NB4 (cell line): ENCODE results near the gene LRRC4C.

ENCODE experiments used
- DNase-seq: peaks from one replicate; pipeline ENCODE4 v3.0.0; 2010; ENCODE audit warnings: low read depth
- H3K4me3 ChIP-seq: one replicate; pipeline ENCODE4 v1.5.1; 2011; ENCODE audit warnings: mild to moderate bottlenecking, low read depth, low read length, moderate library complexity
- MAX ChIP-seq: IDR thresholded peaks from 2 replicates; pipeline ENCODE4 v1.6.1; 2011; ENCODE audit warnings: low read depth, low read length
- MYC ChIP-seq: IDR thresholded peaks from 2 replicates; pipeline ENCODE4 v1.6.1; 2011; ENCODE audit warnings: low read depth, low read length
- POLR2A ChIP-seq: IDR thresholded peaks from 2 replicates; pipeline ENCODE4 v1.6.1; 2011; ENCODE audit warnings: mild to moderate bottlenecking; ENCODE audit not compliant: insufficient read length; ENCODE audit errors: extremely low read depth
- TF ChIP-seq, protein P1 (sequence below): IDR thresholded peaks from one replicate; pipeline ENCODE4 v1.5.1; 2012; ENCODE audit warnings: low read depth, low read length

LRRC4C gene

GRCh38 chr11:40401132-40401853, 1058.2 kb downstream of the LRRC4C start:
- no peak overlapping the region for H3K4me3 ChIP-seq
- no peak for TF ChIP-seq MAX
- no peak for DNase-seq

DNA sequence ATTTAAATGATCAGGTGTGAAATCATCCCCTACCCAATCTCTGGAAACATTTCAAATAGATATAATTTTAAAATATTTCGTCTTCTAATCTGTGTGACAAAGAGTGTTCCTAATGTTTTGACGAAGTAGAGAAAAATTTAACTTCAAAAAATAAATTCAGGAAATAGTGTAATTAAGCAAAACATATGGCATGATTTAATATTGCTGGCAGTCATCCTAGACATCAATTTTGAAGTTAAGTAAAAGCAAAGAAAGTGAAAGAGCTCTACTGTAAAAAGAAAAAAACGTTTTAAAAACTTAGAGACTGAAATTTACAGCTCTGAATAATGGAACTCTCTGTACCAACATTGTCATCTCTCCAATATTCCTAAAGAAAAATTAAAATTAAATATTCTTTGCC, 1062.3 kb downstream of the LRRC4C start:
- H3K4me3 ChIP-seq = no peak overlapping the region
- no peak for DNase-seq
- TF ChIP-seq MYC = no peak
- TF ChIP-seq POLR2A = no peak
- TF ChIP-seq, protein P1, sequence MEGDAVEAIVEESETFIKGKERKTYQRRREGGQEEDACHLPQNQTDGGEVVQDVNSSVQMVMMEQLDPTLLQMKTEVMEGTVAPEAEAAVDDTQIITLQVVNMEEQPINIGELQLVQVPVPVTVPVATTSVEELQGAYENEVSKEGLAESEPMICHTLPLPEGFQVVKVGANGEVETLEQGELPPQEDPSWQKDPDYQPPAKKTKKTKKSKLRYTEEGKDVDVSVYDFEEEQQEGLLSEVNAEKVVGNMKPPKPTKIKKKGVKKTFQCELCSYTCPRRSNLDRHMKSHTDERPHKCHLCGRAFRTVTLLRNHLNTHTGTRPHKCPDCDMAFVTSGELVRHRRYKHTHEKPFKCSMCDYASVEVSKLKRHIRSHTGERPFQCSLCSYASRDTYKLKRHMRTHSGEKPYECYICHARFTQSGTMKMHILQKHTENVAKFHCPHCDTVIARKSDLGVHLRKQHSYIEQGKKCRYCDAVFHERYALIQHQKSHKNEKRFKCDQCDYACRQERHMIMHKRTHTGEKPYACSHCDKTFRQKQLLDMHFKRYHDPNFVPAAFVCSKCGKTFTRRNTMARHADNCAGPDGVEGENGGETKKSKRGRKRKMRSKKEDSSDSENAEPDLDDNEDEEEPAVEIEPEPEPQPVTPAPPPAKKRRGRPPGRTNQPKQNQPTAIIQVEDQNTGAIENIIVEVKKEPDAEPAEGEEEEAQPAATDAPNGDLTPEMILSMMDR = no peak
- TF ChIP-seq MAX = no peak

DNA sequence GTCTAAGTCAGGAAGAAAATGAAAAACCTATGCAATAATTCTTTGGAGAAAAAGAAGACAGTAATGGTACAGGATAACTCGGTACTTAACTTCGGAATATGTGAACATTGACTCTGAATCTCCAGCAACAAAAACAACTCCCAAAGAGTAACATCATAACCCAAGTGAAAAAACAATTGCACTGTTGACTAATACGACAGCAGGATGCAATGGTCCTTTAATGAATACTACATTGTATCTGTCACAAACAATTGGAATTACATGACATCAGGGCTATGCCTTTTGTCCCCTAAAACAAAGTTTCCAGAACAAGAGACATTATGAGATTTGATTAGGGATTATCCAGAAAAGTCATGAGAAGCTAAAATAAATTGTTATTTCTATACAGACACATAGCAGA, 1065.9 kb downstream of the LRRC4C start:
- TF ChIP-seq POLR2A (no peak), MAX (no peak), MYC (no peak)
- TF ChIP-seq, protein P1 = no peak

GRCh38 chr11:40391679-40392078, 1067.8 kb downstream of the LRRC4C start:
- H3K4me3 ChIP-seq = no peak overlapping the region
- TF ChIP-seq MYC (no peak), MAX (no peak), POLR2A (no peak)
- TF ChIP-seq, protein P1 = no peak
- no peak for DNase-seq

More for the DNA sequence above, 1065.9 kb downstream of the LRRC4C start:
- no peak for DNase-seq
- H3K4me3 ChIP-seq = no peak overlapping the region

DNA sequence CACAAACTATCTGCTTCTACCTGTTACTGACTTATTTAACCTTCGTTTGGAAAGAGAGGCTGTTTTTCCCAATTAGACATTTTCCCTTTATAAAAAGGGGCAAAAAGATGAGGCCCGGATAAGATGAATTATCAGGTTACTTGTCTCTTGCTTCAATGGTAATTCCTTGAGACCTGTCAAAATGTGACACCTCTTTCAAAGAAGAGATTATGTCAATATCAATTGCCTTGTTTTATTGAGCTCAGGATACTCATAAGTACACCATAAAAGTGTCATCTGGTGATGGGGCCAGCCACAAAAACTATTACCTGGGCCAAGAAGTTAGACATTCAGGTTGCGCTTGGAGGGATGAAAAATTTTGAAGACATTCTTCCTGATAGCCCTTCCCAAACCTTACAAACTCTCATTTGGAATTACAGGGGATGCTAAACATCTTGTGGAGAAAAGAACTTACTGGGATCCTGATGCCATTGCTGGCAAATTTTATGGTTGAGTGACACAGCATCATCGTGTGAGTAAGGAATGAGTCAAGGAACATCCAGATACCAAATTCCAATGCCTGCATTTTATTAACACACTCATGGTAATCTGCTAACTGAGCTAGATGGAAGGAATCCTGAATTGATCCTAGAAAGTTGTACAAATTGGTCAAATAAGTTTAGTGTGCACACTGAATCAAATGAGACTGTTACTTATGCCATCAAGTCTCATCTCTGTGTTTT, 1071.2 kb downstream of the LRRC4C start:
- DNase-seq = no peak
- no peak for TF ChIP-seq POLR2A
- TF ChIP-seq MYC = no peak
- no peak for TF ChIP-seq MAX
- TF ChIP-seq, protein P1 = no peak

DNA sequence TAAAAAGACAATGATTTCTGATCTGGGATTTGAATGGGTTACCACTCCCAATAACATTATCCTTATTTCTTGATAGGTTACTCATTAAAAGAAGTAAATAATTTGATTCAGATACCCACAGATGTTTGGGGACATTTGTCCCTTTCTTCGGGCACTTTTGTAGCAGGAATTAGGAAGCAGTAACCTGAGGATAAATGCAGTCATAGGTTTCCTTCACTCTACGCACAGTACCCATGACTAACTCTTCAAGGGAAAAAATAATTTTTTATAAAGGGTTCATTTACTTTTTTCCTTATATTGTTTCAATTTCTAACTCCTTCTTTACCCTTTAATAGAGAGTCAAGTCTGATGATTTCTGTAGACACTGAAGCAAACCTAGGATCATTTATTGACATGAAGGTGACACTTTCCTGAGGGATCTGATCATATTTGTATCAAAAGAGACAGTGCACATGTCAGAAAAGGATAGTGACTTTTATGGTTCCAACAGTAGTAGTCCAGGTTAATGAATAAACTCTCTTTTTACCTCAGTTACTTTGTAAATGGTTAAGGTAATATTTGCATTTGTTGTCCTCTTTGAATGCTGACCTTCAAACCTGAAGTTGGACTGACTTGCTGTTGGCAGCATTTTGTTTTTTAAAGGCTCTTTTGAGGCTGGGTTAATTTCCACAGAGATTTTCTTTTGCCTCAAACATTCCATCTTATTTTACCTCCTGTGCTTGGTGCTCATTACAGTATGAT, 1072.0 kb downstream of the LRRC4C start:
- H3K4me3 ChIP-seq = no peak overlapping the region

More for the DNA sequence above, 1071.2 kb downstream of the LRRC4C start:
- H3K4me3 ChIP-seq = no peak overlapping the region

More for the DNA sequence above, 1072.0 kb downstream of the LRRC4C start:
- TF ChIP-seq MAX = no peak
- no peak for TF ChIP-seq MYC
- TF ChIP-seq, protein P1 = no peak
- no peak for TF ChIP-seq POLR2A
- DNase-seq = no peak
